C4-2B (cell line): ENCODE results near the gene ANO3.

Experiments
- H3K27ac ChIP-seq: fragments of 450-650 bp; 2 replicates; pipeline ENCODE4 v1.5.1; 2017
- CTCF ChIP-seq: fragments of 450-650 bp; conservative IDR thresholded peaks from 2 replicates; pipeline ENCODE4 v1.5.1; 2017; ENCODE audit warnings: mild to moderate bottlenecking
- ZFX ChIP-seq: fragments of 450-650 bp; IDR thresholded peaks from 2 replicates; pipeline ENCODE4 v1.6.1; 2017

ANO3 gene

GRCh38 chr11:26613759-26614158, 281.8 kb downstream of the ANO3 start:
- no peak overlapping the region for H3K27ac ChIP-seq

DNA sequence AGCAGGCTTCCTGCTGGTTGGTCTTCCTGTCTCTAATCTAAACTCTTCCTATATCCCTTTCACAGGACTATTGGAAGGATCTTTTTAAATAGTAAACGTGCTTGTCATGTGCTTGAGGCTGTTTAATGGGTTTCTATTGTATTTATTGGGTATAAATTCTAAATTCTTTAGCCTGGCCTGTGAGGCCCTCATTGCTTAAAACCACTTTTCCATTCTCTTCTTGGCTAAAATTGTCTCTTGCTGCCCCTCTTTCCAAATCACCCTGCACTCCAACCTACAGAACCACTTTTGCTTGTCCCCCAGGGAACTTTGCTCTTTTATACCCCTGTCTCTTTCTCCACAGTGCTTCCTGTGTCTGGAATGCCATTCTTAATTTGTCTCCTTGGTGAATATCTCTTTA, 286.5 kb downstream of the ANO3 start:
- H3K27ac ChIP-seq, result no peak overlapping the region
- TF ChIP-seq CTCF (no peak), ZFX (no peak)

More at GRCh38 chr11:26613759-26614158, 281.8 kb downstream of the ANO3 start:
- TF ChIP-seq CTCF (no peak), ZFX (no peak)

GRCh38 chr11:26620282-26621045, 288.5 kb downstream of the ANO3 start:
- H3K27ac ChIP-seq, result no peak overlapping the region
- TF ChIP-seq ZFX (no peak), CTCF (no peak)

- no peak overlapping the region for H3K27ac ChIP-seq
Observed at GRCh38 chr11:26621132-26621531, 289.2 kb downstream of the ANO3 start.

GRCh38 chr11:26622181-26622580, 290.3 kb downstream of the ANO3 start:
- no peak for TF ChIP-seq CTCF
- TF ChIP-seq ZFX, result no peak
- H3K27ac ChIP-seq, result no peak overlapping the region

More at GRCh38 chr11:26621132-26621531, 289.2 kb downstream of the ANO3 start:
- no peak for TF ChIP-seq ZFX
- no peak for TF ChIP-seq CTCF

DNA sequence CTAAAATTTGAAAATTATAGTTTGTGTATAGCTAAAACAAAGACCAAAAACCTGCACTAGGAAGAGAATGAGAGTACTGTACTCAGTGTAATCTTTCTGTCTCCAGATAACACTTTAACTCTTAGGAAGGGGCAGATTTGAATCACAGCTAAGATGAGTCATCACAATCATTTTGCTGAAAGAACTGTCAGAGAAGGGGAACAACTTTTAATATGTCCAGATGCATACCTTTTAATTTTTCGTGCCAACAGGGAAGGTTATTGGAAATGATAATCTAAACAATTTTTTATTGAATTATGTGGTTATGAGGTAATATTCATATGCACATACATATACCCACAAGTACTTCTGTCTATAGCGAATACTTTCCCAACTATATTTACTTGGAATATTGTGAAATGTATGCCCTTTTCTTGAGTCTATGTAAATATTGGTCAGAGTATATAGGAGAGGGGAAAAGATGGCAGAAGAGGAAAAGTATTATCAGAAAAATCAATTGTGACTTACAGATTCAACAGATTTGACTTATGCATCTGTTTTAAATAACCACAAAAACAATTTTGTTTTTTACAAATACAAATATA, 291.2 kb downstream of the ANO3 start:
- H3K27ac ChIP-seq, result no peak overlapping the region
- TF ChIP-seq ZFX (no peak), CTCF (no peak)

DNA sequence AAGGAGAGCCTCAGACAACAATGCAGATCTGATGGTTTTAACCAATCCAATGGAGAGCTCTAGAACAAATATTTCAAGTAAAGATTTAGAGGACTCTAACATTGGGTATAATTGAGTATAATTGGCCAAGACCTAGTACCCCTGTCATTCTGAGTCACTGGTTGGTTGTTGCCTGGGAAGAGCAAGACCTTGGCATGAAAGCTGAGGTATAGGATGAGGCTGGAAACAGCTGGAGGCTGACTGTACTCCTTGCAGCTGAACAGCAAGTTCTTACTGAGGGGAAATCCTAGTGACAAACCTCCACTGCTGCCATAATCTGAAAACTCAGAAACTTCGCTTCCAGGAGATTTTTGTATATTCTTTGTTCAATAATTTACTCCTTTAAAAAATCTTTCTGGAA, 294.4 kb downstream of the ANO3 start:
- H3K27ac ChIP-seq, result no peak overlapping the region
- TF ChIP-seq CTCF (no peak), ZFX (no peak)
